ENCODE data around the gene LAG3.

Gene LAG3

DNA sequence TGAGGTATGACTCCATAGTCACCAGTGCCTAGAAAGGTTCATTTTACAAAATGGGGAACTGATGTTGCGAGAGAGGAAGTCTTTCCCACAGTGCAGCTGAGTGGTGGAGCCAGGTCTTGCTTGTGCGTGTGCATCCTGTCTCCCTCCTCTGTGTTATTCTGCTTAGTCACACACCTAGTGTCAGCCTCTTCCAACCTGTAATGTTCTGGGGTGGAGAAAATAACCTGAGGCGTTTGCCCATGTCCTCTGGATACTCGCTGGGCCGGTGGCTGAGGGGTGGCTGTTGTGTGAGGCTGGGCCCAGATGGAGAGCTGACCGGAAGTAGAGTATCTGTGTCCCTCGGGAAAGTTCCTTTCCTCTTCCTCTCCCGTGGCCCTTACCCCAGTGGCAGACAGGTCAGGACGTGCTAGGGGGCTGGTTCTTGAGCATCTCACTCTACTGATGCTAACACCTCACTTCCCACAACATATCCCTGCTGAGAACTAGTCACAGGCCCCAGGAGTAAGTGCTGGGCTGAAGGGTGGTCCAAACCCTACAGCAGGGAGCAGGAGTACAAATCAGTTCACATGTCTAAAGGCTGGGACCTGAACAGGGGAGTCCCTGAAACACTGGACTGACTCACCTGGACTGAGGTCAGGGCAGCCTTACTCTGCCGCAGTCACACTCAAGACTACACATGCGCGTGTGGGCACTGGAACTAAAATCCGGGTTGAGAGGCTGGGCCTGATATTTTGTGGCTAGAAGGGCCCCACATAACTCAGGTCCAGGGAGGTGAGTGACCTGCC is 26.4 kb upstream of the LAG3 start:
- no peak overlapping the region for H3K4me3 Mint-ChIP-seq

DNA sequence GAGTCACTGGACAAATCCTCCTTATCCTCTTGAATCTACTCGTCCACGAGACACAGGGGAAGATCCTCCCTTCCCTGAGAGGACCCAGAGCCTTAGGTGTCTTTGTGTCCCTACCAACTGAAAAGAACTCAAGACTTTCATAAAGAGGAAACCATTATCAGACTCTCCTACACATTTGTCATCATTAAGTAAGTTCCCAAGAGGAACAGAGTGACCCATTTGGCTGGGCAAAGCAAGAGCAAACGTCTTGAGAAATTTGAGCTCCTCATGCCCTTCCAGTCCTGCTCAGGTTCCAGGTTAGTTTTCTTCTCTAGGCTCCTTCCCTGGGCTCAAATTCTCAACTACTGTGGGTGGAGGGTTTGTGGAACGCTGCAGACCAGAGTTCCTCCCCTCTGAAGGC is 25.1 kb upstream of the LAG3 start:
- H3K36me3 Mint-ChIP-seq, result peaks cover 57% of the 10 kb centered on the region
- H3K4me1 Mint-ChIP-seq, result peaks cover 51% of the 10 kb centered on the region
- CTCF ChIA-PET, result interaction anchor here (1.2 kb wide), 1 partner anchor 19 kb away, joined by 3 read pairs; the partner anchor contains the start of gene PTMS
- H3K27ac Mint-ChIP-seq, result peak overlapping the region; percentile 74
- H3K4me3 Mint-ChIP-seq, result no peak overlapping the region
- H3K27me3 Mint-ChIP-seq, result no peaks in the 10 kb centered on the region
- H3K9me3 Mint-ChIP-seq, result peaks cover 4% of the 10 kb centered on the region
- DNase-seq, result no peak

More for the DNA sequence above, 26.4 kb upstream of the LAG3 start:
- H3K27me3 Mint-ChIP-seq, result no peaks in the 10 kb centered on the region
- H3K36me3 Mint-ChIP-seq, result peaks cover 47% of the 10 kb centered on the region
- DNase-seq, result peak; percentile 65
- peaks cover 4% of the 10 kb centered on the region for H3K9me3 Mint-ChIP-seq
- CTCF ChIA-PET, result interaction anchor here (2.4 kb wide), 1 partner anchor 8 kb away, joined by 8 read pairs; the partner anchor contains the start of gene MLF2
- H3K27ac Mint-ChIP-seq, result peak overlapping the region; percentile 88
- H3K4me1 Mint-ChIP-seq, result peaks cover 38% of the 10 kb centered on the region

DNA sequence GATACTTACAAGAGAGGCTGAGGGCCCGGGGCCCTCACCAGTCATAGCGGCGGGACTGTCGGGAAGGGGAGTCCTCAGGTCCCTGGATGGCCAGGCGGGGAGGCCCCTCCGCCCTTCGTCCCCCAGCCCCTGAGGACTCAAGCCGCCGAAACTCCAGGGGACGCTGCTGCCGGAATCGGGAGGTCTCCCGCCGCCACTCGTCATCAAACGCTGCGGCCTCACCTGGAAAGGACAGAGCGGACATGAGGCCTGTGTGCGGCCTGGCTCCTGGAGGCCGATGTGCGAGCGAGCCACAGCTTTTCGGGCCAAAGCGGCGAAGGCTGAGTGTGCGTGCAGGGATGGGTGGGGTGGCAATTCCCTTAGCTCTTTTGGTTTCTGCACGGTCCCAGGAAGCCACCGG is 23.6 kb upstream of the LAG3 start:
- no peaks in the 10 kb centered on the region for H3K9me3 Mint-ChIP-seq
- H3K27ac Mint-ChIP-seq, result no peak overlapping the region
- DNase-seq, result no peak
- peaks cover 7% of the 10 kb centered on the region for H3K27me3 Mint-ChIP-seq
- H3K4me1 Mint-ChIP-seq, result peaks cover 57% of the 10 kb centered on the region
- no peak overlapping the region for H3K4me3 Mint-ChIP-seq
- CTCF ChIA-PET, result no interaction called here
- peaks cover 57% of the 10 kb centered on the region for H3K36me3 Mint-ChIP-seq

DNA sequence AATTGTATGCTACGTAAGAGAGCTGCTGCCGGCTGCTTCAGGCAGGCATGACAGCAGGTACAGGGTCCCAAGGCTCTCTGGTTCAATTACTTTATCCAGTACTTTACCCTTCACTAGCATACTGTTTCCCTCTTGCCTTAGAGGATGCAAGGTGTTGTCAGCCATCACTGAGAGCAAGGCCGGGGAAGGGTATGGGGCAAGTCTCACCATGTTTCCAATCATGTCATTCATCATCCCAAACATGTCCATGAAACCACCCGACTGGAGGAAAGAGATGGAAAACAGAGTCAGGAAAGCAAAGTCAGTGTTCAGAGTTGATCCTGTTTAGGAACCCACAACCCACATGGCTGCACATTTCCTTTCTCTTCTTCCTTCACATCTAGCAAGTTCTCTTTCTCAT is 21.8 kb upstream of the LAG3 start:
- Mint-ChIP-seq H3K36me3 (peaks cover 49% of the 10 kb centered on the region), H3K4me1 (peaks cover 51% of the 10 kb centered on the region), H3K27me3 (peaks cover 11% of the 10 kb centered on the region), H3K27ac (no peak overlapping the region), H3K9me3 (no peaks in the 10 kb centered on the region), H3K4me3 (no peak overlapping the region)
- DNase-seq, result no peak
- CTCF ChIA-PET, result interaction anchor here (1.2 kb wide), 1 partner anchor 14 kb away, joined by 3 read pairs; no protein-coding TSS in a partner anchor

DNA sequence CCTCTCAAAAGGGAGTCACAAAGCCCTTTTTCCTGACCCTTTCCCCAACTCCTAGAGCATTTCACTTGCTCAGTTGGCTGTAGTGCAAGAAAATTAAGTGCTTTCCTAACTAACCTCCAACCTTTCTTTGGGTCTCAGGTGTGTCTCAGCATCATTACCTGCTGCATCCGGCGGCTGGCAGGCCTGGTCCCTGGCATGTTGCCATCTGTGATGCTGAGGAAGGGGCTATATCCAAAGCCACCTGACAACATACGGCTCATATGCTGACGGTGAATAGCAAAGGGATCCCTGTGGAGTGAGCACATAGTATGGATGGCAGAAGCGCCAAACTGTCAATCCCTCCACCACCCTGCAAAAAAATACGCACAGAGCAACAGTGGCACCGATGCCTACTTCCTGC is 20.6 kb upstream of the LAG3 start:
- Mint-ChIP-seq H3K9me3 (no peaks in the 10 kb centered on the region), H3K27me3 (peaks cover 21% of the 10 kb centered on the region), H3K4me3 (peak overlapping the region; percentile 89), H3K27ac (peak overlapping the region; percentile 97), H3K36me3 (peaks cover 44% of the 10 kb centered on the region), H3K4me1 (peaks cover 39% of the 10 kb centered on the region)
- CTCF ChIA-PET, result interaction anchor here (3.3 to 5.0 kb wide), 5 partner anchors 15 to 83 kb away, joined by 20 to 91 read pairs (median 37); partner anchors contain the start of genes GPR162 and PTMS
- DNase-seq, result no peak

DNA sequence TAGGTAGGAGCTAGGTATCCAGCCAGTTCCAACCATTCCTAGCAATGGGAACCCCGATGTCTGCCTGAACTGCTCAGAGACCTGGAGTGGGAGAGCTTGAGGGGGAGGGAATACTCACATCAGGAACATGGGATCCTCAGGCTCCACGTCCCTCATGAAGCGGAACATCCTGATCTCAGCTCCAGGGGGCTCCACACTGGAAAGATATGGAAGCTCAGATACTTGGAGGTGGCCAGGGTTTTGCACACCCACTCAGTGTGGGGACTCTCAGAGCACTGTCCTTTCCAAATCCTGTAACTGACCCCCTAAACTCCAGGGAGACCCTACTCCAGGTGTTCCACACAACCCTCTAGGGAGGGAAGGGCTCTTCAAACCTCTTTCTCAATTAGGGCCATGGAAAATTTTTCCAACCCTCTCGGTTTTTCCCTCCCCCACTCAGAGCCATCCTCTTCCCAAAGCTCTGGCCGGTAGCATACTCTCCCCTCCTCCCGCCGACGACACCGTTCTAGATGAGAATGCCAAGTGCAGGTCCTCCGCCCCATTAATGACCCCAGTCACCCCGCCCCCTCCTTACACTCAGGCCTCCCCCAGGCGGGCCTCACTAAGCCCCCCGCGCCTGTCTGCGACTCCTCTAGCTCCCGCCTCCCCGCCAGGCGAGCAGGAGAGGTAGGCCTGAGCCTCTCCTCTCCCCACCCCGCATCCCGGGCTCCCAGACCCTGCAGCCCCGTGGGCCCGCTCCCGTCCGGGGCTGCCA is 20.0 kb upstream of the LAG3 start:
- Mint-ChIP-seq H3K36me3 (peaks cover 39% of the 10 kb centered on the region), H3K4me1 (peaks cover 35% of the 10 kb centered on the region), H3K27ac (peak overlapping the region; percentile 97), H3K27me3 (peaks cover 27% of the 10 kb centered on the region), H3K9me3 (no peaks in the 10 kb centered on the region), H3K4me3 (peak overlapping the region; percentile 89)
- CTCF ChIA-PET, result interaction anchor here (0.5 to 5.0 kb wide), 20 partner anchors 7 to 316 kb away, joined by 3 to 91 read pairs (median 8); partner anchors contain the start of genes CD4, GPR162, LAG3 and P3H3
- peak; percentile 61 for DNase-seq

DNA sequence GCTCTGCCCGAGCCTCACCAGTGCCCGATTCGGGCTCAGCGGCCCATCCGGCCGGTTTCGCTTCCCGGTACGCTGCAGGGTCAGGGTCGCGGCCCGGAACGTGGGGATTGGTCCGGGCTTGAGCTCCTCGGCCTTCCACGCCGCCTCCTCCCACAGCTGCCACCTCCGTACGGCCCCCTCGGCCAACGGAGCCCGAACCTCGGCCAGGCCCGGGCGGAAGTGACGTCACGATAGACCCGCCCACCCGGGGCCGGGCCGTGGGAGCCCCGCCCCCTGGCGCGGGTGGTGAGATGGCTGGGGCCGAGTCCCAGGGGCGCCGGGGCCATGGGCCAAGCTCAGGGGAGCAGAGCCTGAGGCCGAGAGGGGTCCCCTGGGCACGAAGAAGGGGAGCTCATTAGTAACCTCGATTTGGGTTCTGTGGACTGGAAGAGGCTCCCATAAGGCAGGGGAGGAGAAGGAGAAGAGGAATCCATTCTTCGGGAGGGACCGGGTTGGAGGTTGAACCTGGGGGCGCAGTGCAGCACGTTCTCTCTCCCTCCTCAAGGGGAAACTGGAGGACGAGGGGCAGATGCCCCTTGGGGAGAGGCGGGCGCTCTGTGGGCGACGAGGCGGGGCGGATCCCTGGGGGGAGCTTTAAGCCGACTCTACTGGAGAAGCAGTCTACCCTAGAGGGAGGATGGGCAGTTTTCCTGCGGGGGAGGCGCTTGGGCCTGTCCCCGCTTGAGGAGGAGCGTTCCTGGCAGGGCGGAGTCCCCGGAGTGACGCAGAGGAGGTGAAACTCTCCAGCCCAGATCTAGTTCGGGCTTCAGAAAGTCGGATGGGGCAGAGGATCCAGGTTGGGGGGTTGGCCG is 19.2 kb upstream of the LAG3 start, which contains the start of gene MLF2:
MLF2 (minus strand) TSS at position 221 of the 851 bp plus-strand sequence. CDS start 807 bp downstream, outside the sequence.
- peak within 1 kb of the TSS; percentile 89 for H3K4me3 Mint-ChIP-seq
- peaks cover 31% of the 10 kb centered on the region for H3K36me3 Mint-ChIP-seq
- H3K27ac Mint-ChIP-seq, result peak within 1 kb of the TSS; percentile 97
- H3K27me3 Mint-ChIP-seq, result peaks cover 28% of the 10 kb centered on the region
- DNase-seq, result peak; percentile 99
- peaks cover 39% of the 10 kb centered on the region for H3K4me1 Mint-ChIP-seq
- CTCF ChIA-PET, result interaction anchor here (0.5 to 5.0 kb wide), 31 partner anchors 8 to 317 kb away, joined by 3 to 91 read pairs (median 5); partner anchors contain the start of genes CD4, CDCA3, GPR162 and LAG3
- H3K9me3 Mint-ChIP-seq, result no peaks in the 10 kb centered on the region

DNA sequence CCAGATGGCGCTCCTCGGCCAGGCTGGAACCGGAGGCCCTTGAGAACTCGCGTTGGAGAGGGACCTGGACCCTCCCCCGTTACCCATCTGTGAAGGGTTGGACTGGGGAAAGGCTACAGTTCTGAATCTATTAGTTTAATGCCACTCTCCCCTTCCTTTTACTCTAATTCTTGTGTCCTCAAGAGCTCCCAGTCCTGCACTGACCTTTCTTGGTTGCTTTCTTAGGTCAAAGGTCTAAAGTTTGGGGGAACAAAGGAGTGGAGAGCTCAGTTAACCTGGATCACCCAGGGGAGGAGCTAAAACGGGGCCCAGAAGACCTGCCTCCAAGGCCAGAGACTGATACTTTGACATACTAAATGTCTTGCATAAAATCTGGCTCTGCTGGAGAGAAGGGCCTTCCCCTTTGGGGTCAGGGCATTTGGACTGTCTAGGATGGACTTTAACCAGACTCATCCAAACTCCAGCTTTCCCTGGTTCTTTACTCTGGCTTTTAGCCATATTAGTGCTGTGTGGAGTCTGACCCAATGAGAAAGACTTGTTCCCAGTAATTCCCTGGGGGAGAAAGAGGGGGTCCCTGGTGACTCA is 18.5 kb upstream of the LAG3 start:
- H3K4me1 Mint-ChIP-seq, result peaks cover 46% of the 10 kb centered on the region
- no peak for DNase-seq
- H3K27ac Mint-ChIP-seq, result peak overlapping the region; percentile 97
- H3K4me3 Mint-ChIP-seq, result peak overlapping the region; percentile 89
- no peaks in the 10 kb centered on the region for H3K9me3 Mint-ChIP-seq
- H3K36me3 Mint-ChIP-seq, result peaks cover 26% of the 10 kb centered on the region
- peaks cover 34% of the 10 kb centered on the region for H3K27me3 Mint-ChIP-seq
- CTCF ChIA-PET, result interaction anchor here (0.7 to 5.0 kb wide), 29 partner anchors 9 to 141 kb away, joined by 3 to 91 read pairs (median 5); partner anchors contain the start of genes CD4, CDCA3, GPR162 and PTMS

DNA sequence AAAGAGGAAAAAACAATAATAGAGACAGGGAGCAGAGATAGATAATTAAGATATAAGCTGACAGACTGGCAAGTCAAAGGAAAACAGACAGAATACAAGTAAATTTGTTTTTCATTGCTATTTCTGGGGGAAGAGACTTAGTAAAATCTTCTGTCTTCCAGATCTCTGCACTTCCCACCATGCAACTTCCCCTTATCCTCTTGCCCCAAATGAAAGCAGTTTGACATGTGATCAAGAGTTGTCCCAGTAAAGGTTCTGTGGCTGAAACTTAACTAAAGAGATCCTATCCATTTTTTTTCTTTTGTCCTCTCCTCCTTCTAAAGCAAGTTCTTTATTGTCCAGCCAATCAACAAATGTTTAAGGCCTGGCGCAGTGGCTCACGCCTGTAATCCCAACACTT is 17.9 kb upstream of the LAG3 start:
- Mint-ChIP-seq H3K36me3 (peaks cover 22% of the 10 kb centered on the region), H3K4me3 (no peak overlapping the region), H3K9me3 (no peaks in the 10 kb centered on the region), H3K27ac (no peak overlapping the region), H3K27me3 (peaks cover 37% of the 10 kb centered on the region), H3K4me1 (peaks cover 48% of the 10 kb centered on the region)
- CTCF ChIA-PET, result interaction anchor here (0.7 to 5.0 kb wide), 25 partner anchors 8 to 118 kb away, joined by 3 to 91 read pairs (median 6); partner anchors contain the start of genes CD4, CDCA3, GPR162 and PTMS
- DNase-seq, result no peak

DNA sequence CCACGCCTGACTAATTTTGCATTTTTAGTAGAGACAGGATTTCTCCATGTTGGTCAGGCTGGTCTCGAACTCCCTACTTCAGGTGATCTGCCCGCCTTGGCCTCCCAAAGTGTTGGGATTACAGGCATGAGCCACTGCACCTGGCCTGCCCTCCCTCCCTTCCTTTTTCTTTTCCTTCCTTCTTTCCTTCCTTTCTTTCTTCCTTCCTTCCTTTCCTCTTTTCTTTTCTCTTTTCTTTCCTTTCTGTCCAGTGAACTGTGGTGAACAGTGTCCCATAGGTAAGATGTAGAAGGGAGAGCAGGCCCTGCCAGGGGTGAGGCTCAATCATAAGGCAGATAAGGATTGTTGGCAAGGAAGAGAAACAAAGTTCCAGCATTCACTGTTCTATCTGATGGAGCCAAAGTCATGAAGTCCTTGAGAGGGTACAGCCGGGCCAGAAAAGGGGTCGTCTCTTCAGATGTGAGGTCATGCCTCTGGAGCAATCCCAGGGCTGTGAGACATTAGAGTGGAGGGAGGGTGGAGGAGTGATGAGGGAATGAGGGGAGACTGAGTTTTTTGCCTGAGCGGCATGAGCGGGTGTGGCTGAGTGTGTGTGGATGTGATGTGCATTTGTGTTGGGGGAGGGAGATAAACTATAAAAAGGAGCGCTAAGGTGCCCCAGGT is 15.2 kb upstream of the LAG3 start:
- Mint-ChIP-seq H3K9me3 (no peaks in the 10 kb centered on the region), H3K36me3 (no peaks in the 10 kb centered on the region), H3K4me1 (peaks cover 32% of the 10 kb centered on the region), H3K27ac (no peak overlapping the region), H3K4me3 (no peak overlapping the region), H3K27me3 (peaks cover 56% of the 10 kb centered on the region)
- no peak for DNase-seq
- CTCF ChIA-PET, result interaction anchor here (0.6 to 3.6 kb wide), 4 partner anchors 9 to 68 kb away, joined by 3 to 13 read pairs (median 5); partner anchors contain the start of gene PTMS

DNA sequence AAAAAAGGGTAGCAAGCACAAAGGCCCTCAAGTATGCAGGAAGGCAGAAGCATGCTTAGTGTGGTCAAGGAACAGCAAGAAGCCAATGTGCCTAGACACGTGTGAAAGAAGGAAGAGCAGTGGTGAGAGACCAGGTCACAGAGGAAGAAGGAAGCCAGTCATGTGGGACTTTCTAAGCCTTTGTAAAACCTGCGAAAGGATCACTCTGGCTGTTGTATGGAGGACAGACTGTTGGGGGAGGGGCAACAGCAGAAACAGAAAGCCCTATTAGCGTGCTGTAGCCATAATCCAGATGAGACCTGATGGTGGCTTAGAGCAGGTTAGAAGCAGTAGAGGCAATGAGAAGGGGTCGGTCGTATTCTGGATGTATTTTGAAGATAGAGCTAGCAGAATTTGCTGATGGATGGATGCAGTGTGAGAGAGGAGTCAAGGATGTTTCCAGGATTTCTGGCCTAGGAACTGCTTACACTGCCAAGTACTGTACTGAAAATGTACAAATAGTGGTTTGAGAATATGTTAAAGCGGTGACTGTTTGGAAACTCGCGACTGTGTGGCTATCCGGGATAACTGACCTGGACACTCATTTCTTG is 13.7 kb upstream of the LAG3 start:
- H3K9me3 Mint-ChIP-seq, result no peaks in the 10 kb centered on the region
- CTCF ChIA-PET, result interaction anchor here (0.9 to 3.6 kb wide), 7 partner anchors 8 to 66 kb away, joined by 3 to 13 read pairs (median 5); partner anchors contain the start of gene PTMS
- H3K4me1 Mint-ChIP-seq, result peaks cover 23% of the 10 kb centered on the region
- no peaks in the 10 kb centered on the region for H3K36me3 Mint-ChIP-seq
- DNase-seq, result no peak
- H3K27me3 Mint-ChIP-seq, result peaks cover 65% of the 10 kb centered on the region
- H3K4me3 Mint-ChIP-seq, result no peak overlapping the region
- peak overlapping the region; percentile 13 for H3K27ac Mint-ChIP-seq

DNA sequence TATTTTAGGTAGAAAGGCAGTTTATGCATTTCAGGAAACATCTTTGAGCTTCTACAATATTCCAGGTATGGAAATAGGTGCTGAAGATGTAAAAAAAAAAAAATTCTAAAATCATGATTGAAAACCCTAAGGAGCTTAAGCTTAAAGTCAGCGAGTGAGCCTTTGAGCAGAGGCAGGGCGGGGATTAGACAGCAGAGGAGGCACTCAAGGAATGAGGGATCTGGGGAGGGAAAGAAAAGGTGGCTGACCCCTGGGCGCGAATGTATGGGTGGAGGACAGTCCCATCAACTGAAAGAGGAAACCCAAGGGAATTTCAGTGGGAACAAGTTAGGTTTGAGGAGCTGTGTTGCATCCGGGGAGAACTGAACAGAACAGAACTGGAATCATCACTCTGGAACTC is 12.6 kb upstream of the LAG3 start:
- H3K4me3 Mint-ChIP-seq, result no peak overlapping the region
- no peak for DNase-seq
- no peaks in the 10 kb centered on the region for H3K36me3 Mint-ChIP-seq
- no peaks in the 10 kb centered on the region for H3K9me3 Mint-ChIP-seq
- no peak overlapping the region for H3K27ac Mint-ChIP-seq
- CTCF ChIA-PET, result interaction anchor here (1.1 to 3.6 kb wide), 4 partner anchors 11 to 65 kb away, joined by 3 to 13 read pairs (median 5); no protein-coding TSS in a partner anchor
- peaks cover 75% of the 10 kb centered on the region for H3K27me3 Mint-ChIP-seq
- peaks cover 24% of the 10 kb centered on the region for H3K4me1 Mint-ChIP-seq

Measured in activated naive CD4-positive, alpha-beta T cell treated with anti-CD3 and anti-CD28 coated beads, Interleukin-2, amount 10 ng/mL, durations not matched to agents 7 days and 5 days (primary cell).